NB4 (cell line): ENCODE results near the gene TMEM72.

Experiments used
- DNase-seq: peaks from one replicate; pipeline ENCODE4 v3.0.0; 2010; ENCODE audit warnings: low read depth
- H3K4me3 ChIP-seq: one replicate; pipeline ENCODE4 v1.5.1; 2011; ENCODE audit warnings: mild to moderate bottlenecking, low read depth, low read length, moderate library complexity
- MAX ChIP-seq: IDR thresholded peaks from 2 replicates; pipeline ENCODE4 v1.6.1; 2011; ENCODE audit warnings: low read depth, low read length
- MYC ChIP-seq: IDR thresholded peaks from 2 replicates; pipeline ENCODE4 v1.6.1; 2011; ENCODE audit warnings: low read depth, low read length
- POLR2A ChIP-seq: IDR thresholded peaks from 2 replicates; pipeline ENCODE4 v1.6.1; 2011; ENCODE audit warnings: mild to moderate bottlenecking; ENCODE audit not compliant: insufficient read length; ENCODE audit errors: extremely low read depth
- TF ChIP-seq, protein P1 (sequence below): IDR thresholded peaks from one replicate; pipeline ENCODE4 v1.5.1; 2012; ENCODE audit warnings: low read depth, low read length

TMEM72 gene

GRCh38 chr10:44969854-44970253 is 58.7 kb downstream of the TMEM72 start:
- H3K4me3 ChIP-seq: no peak overlapping the region
- no peak for TF ChIP-seq MYC
- TF ChIP-seq MAX: no peak
- TF ChIP-seq, protein P1, sequence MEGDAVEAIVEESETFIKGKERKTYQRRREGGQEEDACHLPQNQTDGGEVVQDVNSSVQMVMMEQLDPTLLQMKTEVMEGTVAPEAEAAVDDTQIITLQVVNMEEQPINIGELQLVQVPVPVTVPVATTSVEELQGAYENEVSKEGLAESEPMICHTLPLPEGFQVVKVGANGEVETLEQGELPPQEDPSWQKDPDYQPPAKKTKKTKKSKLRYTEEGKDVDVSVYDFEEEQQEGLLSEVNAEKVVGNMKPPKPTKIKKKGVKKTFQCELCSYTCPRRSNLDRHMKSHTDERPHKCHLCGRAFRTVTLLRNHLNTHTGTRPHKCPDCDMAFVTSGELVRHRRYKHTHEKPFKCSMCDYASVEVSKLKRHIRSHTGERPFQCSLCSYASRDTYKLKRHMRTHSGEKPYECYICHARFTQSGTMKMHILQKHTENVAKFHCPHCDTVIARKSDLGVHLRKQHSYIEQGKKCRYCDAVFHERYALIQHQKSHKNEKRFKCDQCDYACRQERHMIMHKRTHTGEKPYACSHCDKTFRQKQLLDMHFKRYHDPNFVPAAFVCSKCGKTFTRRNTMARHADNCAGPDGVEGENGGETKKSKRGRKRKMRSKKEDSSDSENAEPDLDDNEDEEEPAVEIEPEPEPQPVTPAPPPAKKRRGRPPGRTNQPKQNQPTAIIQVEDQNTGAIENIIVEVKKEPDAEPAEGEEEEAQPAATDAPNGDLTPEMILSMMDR: no peak
- no peak for TF ChIP-seq POLR2A
- DNase-seq: no peak

DNA sequence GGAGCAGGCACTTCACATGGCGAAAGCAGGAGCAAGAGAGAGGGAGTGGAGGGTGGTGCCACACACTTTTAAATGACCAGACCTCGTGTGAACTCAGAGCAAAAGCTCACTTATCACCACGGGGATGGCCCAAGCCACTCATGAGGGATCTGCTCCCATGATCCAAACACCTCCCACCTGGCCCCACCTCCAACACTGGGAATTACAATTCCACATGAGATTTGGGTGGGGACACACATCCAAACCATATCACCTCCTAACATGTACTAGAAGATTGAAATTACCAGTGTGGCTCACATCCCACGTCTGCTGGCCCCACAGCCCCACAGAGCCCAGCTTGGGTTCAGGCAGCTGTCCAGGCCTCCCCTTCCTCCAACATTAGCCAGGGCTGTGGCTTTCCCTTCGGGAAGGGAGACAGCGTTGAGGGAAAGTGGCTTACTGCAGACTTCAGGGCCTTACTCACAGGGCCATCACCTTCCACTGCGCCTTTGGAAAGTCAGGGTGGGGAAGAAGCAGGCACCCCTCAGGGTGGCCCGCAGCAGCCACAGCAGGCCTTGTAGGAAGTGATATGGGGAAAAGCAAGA is 59.8 kb downstream of the TMEM72 start:
- no peak overlapping the region for H3K4me3 ChIP-seq
- DNase-seq: no peak
- TF ChIP-seq MAX (no peak), MYC (no peak), POLR2A (no peak)

DNA sequence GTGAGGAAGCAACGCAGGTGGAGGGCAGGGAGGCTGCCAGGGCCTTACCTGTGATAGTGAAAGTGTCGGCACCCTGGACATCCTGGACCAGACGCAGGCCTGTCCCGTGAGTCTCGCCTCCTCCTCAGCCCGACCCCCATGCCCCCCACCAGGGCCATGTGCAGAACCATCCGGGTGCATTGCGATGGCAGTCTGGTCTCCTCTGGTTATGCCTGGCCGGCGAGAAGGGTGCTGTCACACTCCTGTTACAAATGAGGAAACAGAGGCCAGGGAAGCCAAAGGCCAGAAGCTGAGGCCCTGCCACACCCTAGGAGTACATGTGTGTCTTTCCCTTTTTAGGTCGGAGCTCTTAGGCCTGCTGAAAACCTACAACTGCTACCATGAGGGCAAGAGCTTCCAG is 60.3 kb downstream of the TMEM72 start:
- no peak for DNase-seq
- TF ChIP-seq, protein P1: no peak
- TF ChIP-seq MYC (no peak), POLR2A (no peak), MAX (no peak)
- H3K4me3 ChIP-seq: no peak overlapping the region

DNA sequence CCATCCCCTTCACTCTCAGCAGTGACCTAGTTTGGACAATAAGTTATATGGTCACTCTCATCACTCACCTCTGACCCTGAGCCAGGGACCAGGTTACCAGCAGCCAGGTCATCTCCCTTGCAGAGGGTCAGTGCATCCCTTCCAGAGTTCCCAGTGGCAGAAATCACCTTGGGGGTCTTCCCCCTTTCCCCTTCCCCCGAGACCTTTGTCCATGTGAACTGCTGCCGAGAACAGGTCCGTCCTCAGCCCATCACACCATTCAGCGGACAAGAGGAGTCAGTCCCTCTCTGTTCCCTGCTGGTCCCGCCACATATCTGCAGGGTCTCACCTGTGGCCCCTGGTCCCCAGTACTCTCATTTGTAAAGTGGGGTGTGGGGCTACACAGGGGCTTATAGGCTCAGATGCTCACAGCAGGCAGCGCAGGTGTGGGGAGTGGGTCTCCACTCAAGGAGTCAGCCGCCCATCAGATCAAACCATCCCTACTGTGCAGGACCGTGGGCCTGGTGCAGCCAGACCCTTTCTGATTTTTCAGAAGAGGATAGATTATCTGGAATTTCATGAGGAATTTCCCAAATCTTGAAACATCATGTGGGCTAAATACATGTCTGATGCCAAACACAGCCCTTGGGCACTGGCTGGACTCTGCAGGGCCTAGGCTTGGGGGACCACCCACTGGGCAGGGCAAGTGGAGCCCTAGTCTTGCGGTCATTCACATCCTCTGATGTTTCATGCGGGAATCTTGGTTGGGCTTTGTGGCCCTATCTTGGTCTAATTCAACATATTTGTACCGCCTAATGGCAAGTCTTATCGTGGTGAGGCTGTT is 61.0 kb downstream of the TMEM72 start:
- TF ChIP-seq, protein P1: no peak
- no peak for TF ChIP-seq MYC
- no peak for TF ChIP-seq MAX
- no peak for TF ChIP-seq POLR2A
- DNase-seq: no peak
- no peak overlapping the region for H3K4me3 ChIP-seq

- no peak overlapping the region for H3K4me3 ChIP-seq
- no peak for DNase-seq
- TF ChIP-seq POLR2A (no peak), MYC (no peak), MAX (no peak)
- TF ChIP-seq, protein P1: no peak
These were observed 61.8 kb downstream of the TMEM72 start for GRCh38 chr10:44972874-44973306.

- DNase-seq: peak; percentile 63
These were observed 62.4 kb downstream of the TMEM72 start for GRCh38 chr10:44973323-44974081.

More at GRCh38 chr10:44973323-44974081, 62.4 kb downstream of the TMEM72 start:
- no peak overlapping the region for H3K4me3 ChIP-seq
- TF ChIP-seq, protein P1: no peak
- no peak for TF ChIP-seq MYC
- no peak for TF ChIP-seq POLR2A
- no peak for TF ChIP-seq MAX
